ENCODE data around the gene CCDC33.

DNA sequence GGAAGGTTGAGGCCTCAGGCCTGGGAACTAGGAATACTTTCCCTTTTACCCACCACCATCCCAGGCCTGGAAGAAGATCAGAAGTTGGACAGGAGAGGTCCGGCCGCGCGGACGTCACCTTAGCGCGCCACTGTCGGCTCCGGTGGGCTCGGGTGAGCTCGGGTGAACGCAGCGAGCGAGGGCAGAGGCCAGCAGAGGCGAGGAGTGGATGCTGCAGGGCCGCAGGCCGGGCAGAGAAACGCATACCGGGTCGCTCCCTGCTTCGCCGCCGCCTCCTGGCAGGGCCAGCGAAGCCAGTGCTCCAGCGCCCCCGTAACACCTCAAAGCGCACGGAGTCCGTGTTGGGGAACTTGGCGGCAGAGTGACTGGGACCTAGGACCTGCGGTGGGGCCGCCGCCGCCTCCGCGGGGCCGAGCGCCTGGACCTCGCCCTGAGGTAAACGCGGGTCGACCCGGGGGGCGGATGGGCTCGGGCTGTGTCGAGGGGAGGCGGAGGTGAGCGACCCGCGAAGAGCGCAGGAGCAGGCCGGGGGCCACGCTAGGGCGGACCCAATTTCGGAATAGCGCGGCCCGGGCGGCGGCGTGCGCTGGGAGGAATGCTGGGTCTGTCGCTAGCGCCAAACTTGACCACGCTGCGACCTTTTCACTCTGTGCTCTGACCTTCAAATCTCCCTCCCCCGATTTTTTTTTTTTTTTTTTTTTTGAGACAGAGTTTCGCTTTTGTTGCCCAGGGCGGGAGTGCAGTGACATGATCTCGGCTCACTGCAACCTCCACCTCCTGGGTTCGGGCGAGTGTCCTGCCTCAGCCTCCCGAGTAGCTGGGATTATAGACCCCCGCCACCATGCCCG lies 129.7 kb downstream of the CCDC33 start:
- TF ChIP-seq, protein P1, sequence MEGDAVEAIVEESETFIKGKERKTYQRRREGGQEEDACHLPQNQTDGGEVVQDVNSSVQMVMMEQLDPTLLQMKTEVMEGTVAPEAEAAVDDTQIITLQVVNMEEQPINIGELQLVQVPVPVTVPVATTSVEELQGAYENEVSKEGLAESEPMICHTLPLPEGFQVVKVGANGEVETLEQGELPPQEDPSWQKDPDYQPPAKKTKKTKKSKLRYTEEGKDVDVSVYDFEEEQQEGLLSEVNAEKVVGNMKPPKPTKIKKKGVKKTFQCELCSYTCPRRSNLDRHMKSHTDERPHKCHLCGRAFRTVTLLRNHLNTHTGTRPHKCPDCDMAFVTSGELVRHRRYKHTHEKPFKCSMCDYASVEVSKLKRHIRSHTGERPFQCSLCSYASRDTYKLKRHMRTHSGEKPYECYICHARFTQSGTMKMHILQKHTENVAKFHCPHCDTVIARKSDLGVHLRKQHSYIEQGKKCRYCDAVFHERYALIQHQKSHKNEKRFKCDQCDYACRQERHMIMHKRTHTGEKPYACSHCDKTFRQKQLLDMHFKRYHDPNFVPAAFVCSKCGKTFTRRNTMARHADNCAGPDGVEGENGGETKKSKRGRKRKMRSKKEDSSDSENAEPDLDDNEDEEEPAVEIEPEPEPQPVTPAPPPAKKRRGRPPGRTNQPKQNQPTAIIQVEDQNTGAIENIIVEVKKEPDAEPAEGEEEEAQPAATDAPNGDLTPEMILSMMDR (IDR thresholded peaks at IDR 0.05; ENCODE audit: low read length) = no peak
- TF ChIP-seq EZH2phosphoT487 (IDR thresholded peaks at IDR 0.05; ENCODE audit: low read length) = no peak
